ENCODE results near the gene IL12RB1.

GRCh38 chr19:18123819-18124218 is 37.1 kb upstream of the IL12RB1 start:
- TF ChIP-seq POLR2AphosphoS5 (IDR thresholded peaks at IDR 0.05; ENCODE audit: insufficient read depth in 1 of 2, low read depth in 1 of 2) (no peak), POLR2A (IDR thresholded peaks at IDR 0.05) (no peak)
